ENCODE results near the gene CDHR2. TPM values are rescaled to one million over a fixed set of nuclear protein-coding genes. Genes with fewer than 3 reads are reported as not detected.

The CDHR2 gene
- total and polyA plus RNA-seq, 2 of the 13 experiments (the other 11 are each of a cell fraction or from before 2014, with no cell fraction given), result 17.9 to 20.9 TPM

- Histone ChIP-seq H3K27ac (ENCODE audit: extremely low read length, insufficient read depth, low read length) (no peak overlapping the region), H3K79me2 (ENCODE audit: insufficient read depth, low read length) (no peaks in the 10 kb centered on the region), H3K9ac (ENCODE audit: insufficient read depth, low read depth, low read length) (no peak overlapping the region), H3K4me2 (ENCODE audit: low read depth, low read length) (no peak overlapping the region), H3K4me1 (ENCODE audit: insufficient read depth, low read length) (no peaks in the 10 kb centered on the region), H3K27me3 (ENCODE audit: control insufficient read depth in 1 of 2, insufficient read depth in 2 of 2, low read length in 2 of 2) (peaks cover 13 to 68% of the 10 kb centered on the region in 2 experiments), H3K4me3 (replicated peaks in 1 of 3; ENCODE audit: insufficient read depth in 1 of 3, low read depth in 2 of 3, low read length in 3 of 3) (no peak overlapping the region), H4K20me1 (ENCODE audit: insufficient read depth, low read length) (no peaks in the 10 kb centered on the region), H3K9me3 (ENCODE audit: low read length) (no peaks in the 10 kb centered on the region), H3K36me3 (replicated peaks in 1 of 2; ENCODE audit: control insufficient read depth in 1 of 2, insufficient read depth in 2 of 2, low read length in 2 of 2) (no peaks in the 10 kb centered on the region), H2AFZ (ENCODE audit: low read length) (no peak overlapping the region)
- CTCF ChIA-PET (ENCODE audit: low intra/inter-chr PET ratio, low total read pairs), result no interaction called here
- DNase-seq (ENCODE audit: low spot score) (no peak), FAIRE-seq (no peak), ATAC-seq (no peak)
- in situ Hi-C loops (cut with HindIII; ENCODE audit: extremely low pct_ligation_motif_present, low pct_unique_long_range_greater_than_20kb), result no loop called here
- intact Hi-C loops (cut with micrococcal nuclease; ENCODE audit: unreplicated experiment), result no loop called here
- WGBS (ENCODE audit: low lambda C conversion rate), result no CpG with 5 or more reads among the region's 4 CpGs
- BruUV-seq (replicated peaks), result no TSS peak
- TF ChIP-seq ZNF383 (CRISPR knock-in tag; IDR thresholded peaks at IDR 0.05; ENCODE audit: borderline replicate concordance), result no peak
- TF ChIP-seq PITX1 (CRISPR knock-in tag; IDR thresholded peaks at IDR 0.05), result no peak
- TF ChIP-seq ZSCAN25 (CRISPR knock-in tag; IDR thresholded peaks at IDR 0.05), result no peak
- no peak for TF ChIP-seq KAT7 (CRISPR knock-in tag; IDR thresholded peaks at IDR 0.05; ENCODE audit: borderline replicate concordance)
- TF ChIP-seq, protein P1, sequence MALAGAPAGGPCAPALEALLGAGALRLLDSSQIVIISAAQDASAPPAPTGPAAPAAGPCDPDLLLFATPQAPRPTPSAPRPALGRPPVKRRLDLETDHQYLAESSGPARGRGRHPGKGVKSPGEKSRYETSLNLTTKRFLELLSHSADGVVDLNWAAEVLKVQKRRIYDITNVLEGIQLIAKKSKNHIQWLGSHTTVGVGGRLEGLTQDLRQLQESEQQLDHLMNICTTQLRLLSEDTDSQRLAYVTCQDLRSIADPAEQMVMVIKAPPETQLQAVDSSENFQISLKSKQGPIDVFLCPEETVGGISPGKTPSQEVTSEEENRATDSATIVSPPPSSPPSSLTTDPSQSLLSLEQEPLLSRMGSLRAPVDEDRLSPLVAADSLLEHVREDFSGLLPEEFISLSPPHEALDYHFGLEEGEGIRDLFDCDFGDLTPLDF (CRISPR knock-in tag; IDR thresholded peaks at IDR 0.05), result no peak
- TF ChIP-seq, protein P2, sequence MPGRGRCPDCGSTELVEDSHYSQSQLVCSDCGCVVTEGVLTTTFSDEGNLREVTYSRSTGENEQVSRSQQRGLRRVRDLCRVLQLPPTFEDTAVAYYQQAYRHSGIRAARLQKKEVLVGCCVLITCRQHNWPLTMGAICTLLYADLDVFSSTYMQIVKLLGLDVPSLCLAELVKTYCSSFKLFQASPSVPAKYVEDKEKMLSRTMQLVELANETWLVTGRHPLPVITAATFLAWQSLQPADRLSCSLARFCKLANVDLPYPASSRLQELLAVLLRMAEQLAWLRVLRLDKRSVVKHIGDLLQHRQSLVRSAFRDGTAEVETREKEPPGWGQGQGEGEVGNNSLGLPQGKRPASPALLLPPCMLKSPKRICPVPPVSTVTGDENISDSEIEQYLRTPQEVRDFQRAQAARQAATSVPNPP (CRISPR knock-in tag; IDR thresholded peaks at IDR 0.05), result no peak
- no peak for TF ChIP-seq ZNF431 (CRISPR knock-in tag; IDR thresholded peaks at IDR 0.05; ENCODE audit: borderline replicate concordance, low read depth)
- TF ChIP-seq ZNF207 (IDR thresholded peaks at IDR 0.05; ENCODE audit: borderline replicate concordance), result no peak
- TF ChIP-seq ZNF10 (CRISPR knock-in tag; IDR thresholded peaks at IDR 0.05; ENCODE audit: borderline replicate concordance, low read depth), result no peak
- no peak for TF ChIP-seq ZNF607 (CRISPR knock-in tag; IDR thresholded peaks at IDR 0.05; ENCODE audit: borderline replicate concordance)
- TF ChIP-seq PAWR (CRISPR knock-in tag; IDR thresholded peaks at IDR 0.05; ENCODE audit: borderline replicate concordance), result no peak
- TF ChIP-seq HMGA1 (CRISPR knock-in tag; conservative IDR thresholded peaks at IDR 0.05), result no peak
- no peak for TF ChIP-seq KLF12 (CRISPR knock-in tag; IDR thresholded peaks at IDR 0.05; ENCODE audit: borderline replicate concordance)
- TF ChIP-seq FOXA3 (CRISPR knock-in tag; IDR thresholded peaks at IDR 0.05), result no peak
- no peak for TF ChIP-seq ATF7 (IDR thresholded peaks at IDR 0.05)
- TF ChIP-seq ATF7 (CRISPR knock-in tag; IDR thresholded peaks at IDR 0.05), result no peak
- POLR2A ChIA-PET, result no interaction called here
These were observed 90.8 kb downstream of the CDHR2 start for GRCh38 chr5:176639981-176640380.

Measured in HepG2 (cell line).